T47D (cell line): Measurements from ENCODE around the gene AARS2.
A peak's percentile ranks its signal among the peaks of the same experiment; 100 is the strongest.
"Not testable (repeated sequence)": the region's sequence is repeated elsewhere in the genome, so short reads cannot be mapped to it uniquely, and the experiment has no call there.

Source experiments
- DNase-seq, 2 experiments: peaks; one replicate each; pipeline versions ENCODE4 v3.0.0 to v3.0.0-alpha.2; 2011 to 2012; ENCODE audit warnings: low read depth in 1 of 2, low spot score in 1 of 2
- JUND ChIP-seq: IDR thresholded peaks from 2 replicates; pipeline ENCODE4 v1.6.1; 2012; ENCODE audit warnings: low read depth
- in situ Hi-C: cut with HindIII; loops from 2 replicates; pipeline ENCODE4 v1.10.0; 2016; ENCODE audit warnings: low sequenced_read_pairs, low pct_unique_long_range_greater_than_20kb

Gene AARS2

DNA sequence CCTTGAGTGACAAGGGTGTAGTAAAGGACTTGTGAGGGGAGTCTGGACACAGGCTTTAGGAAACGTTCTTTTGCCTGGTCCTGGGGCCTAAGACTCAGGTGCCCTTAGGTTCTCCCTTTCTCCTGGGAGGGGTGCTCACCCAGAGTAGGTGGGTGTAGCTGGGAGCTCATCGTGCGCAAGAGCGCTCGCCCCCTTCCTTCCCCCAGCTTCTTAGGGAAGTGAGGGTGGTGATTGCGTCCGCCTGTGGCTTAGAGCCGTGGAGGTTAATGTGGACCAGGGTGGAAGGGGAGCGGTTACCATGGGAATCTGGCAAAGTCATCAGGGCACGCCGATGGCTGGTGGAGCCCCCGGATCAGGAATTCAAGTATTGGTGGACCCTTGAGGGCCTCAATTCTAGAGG is 3.3 kb upstream of the AARS2 start:
- TF ChIP-seq JUND: no peak
- DNase-seq: no peak
- in situ Hi-C loops: no loop called here

DNA sequence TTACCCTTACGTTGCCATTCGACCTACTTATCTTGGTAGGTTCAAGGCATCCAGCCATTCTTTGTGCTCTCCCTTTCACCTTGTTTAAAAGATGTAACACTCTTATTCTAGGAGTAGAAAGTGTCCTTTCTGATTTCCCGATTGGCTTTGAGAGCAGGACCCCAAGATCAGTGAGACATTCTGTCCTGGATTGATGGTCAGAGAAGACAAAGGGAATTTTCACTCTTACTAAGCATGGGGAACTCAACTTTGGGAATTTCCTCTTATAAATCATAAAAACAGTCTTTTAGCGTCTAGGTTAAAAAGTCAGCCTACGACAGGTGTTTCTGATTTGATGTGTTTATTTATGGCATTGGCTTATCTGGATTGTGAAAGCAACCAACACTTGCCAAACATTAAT is 2.8 kb upstream of the AARS2 start:
- in situ Hi-C loops: no loop called here
- DNase-seq: no peak
- TF ChIP-seq JUND: no peak

- in situ Hi-C loops: no loop called here
- DNase-seq: no peak
- TF ChIP-seq JUND: no peak
Observed at GRCh38 chr6:44315516-44315915, 2.4 kb upstream of the AARS2 start.

- DNase-seq, in situ Hi-C loops: not testable (repeated sequence)
Observed at GRCh38 chr6:44314657-44315056, 1.5 kb upstream of the AARS2 start.

DNA sequence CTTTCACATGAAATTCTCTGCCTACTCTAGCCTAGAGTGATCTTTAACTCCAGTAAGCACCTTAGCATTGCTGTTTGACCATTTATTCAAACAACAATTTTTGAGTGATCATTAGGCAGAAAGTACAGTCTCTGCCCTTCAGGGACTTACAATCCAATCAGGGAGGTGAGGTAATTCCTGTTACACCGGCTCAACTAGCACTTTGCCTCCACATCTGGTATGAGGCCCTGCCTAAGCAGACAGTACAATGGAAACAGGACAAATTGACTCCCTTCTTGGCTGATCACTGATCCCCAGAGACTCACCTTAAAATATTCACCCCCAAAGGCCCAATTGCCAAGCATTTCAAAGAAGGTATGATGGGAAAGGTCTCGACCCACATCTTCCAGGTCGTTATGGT is 1.4 kb downstream of the AARS2 start:
- in situ Hi-C loops: no loop called here
- no peak for TF ChIP-seq JUND
- peak in 1 of 2 experiments; percentile 22 for DNase-seq

DNA sequence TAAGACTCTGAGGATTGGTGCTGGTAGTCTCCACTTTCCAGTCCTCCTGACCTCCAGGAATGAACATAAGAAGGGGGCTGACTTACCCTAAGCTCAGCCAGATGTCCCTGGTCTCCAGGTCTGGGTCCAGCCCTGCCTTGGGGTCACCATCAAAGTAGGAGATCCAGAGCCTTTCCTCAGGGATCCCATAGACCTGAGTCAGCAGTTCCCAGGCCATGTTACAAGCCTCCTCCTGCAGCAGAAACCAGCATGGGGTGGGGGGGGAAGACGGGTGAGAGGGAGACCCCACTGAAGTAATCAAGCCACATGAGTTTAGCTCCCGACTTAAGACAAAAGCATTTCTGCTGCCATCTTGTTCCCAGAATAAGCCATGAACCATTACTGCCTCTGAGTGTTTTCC is 1.8 kb downstream of the AARS2 start:
- in situ Hi-C loops: no loop called here

DNA sequence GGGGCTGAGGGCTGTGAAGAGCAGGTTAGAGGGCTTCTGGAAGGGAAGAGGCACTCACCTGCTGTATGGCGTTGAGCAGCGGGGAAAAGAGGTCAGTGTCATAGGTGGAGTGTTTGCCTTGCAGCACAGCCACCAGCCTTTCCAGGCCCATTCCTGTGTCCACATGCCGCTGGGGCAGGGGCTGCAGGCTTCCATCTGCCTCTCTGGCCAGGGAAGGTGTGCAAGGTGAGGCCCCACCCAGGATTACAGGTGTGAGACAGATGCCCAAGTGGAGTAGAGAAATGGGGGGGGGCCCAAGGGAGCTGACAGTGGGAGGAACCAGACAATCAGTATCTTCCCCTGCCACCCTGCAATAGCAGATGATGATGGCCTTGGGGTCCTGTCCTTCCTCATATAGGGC is 2.9 kb downstream of the AARS2 start:
- no peak for DNase-seq
- no peak for TF ChIP-seq JUND
- in situ Hi-C loops: no loop called here

More for the DNA sequence above, 1.8 kb downstream of the AARS2 start:
- TF ChIP-seq JUND: no peak
- no peak for DNase-seq

DNA sequence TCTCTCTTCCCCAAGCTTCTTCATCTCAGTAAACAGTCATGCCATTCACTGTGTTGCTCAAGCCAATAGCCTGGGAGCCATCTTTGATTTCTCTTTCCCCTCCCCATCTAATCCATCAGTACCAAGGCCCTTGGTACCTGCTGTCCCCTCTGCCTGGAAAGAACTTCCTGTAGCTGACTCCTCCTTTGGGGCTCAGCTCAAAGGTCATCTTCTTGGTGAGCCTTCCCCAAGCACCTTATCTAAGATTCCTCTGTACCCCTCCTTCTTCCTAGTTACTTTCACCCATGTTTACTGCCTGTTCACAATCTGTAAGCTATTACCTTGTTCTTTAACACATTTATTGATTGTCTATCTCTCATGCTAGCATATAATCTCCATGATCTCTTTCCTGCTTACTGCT is 3.5 kb downstream of the AARS2 start:
- no peak for TF ChIP-seq JUND
- in situ Hi-C loops: no loop called here
- DNase-seq: no peak

GRCh38 chr6:44309092-44309491 is 4.1 kb downstream of the AARS2 start:
- no peak for TF ChIP-seq JUND
- in situ Hi-C loops: no loop called here
- no peak for DNase-seq

GRCh38 chr6:44307217-44307616 is 5.9 kb downstream of the AARS2 start:
- DNase-seq: no peak
- TF ChIP-seq JUND: no peak
- in situ Hi-C loops: no loop called here

- TF ChIP-seq JUND: no peak
- in situ Hi-C loops: no loop called here
- DNase-seq: no peak
Observed at GRCh38 chr6:44306710-44307109, 6.4 kb downstream of the AARS2 start.

- TF ChIP-seq JUND: no peak
- no peak for DNase-seq
- in situ Hi-C loops: no loop called here
Observed at GRCh38 chr6:44305200-44305725, 7.9 kb downstream of the AARS2 start.

DNA sequence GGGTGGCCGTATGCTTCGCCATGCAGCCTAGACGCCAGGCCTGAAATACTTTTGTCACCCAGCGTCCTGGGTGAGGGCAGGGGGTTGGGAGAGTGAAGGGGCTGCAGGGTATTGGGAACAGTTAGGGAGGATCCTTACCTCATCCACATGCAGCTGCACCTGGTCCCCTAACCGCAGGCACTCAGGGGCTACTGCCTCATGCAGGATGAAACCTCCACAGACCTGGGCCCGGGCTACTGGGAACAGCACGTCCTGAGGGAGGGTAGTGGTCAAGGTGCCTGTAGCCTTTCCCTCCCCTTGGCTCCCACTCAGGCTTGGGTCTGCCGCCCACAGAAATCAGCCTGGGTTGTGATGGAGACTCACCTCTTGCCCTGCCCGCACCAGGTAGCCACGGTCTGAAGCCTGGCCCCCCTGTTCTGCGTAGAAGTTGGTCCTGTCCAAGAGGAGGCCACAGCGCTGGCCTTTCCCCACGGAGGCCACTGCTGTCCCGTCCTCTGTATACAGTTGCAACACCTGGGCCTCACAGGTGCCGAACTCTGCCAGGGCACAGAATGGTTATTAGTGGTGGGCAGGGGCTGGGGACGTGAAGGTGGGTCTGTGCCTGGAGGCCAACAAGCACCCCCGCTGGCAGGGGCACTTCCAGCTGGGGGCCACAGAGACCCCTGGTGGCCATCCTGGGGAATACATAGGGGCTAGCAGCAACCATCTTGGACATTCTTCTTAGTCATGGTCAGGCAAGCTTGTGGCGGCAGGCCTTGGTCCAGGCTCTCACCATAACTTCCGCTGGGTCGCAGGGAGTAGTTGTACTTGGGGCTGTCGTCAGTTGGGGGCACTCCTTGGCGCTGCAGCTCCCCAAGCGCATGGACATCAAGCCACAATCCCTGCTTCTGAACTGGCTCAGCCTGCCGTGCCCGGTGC is 8.6 kb downstream of the AARS2 start:
- no peak for TF ChIP-seq JUND
- in situ Hi-C loops: no loop called here
- DNase-seq: peak in 1 of 2 experiments; percentile 24
